ENCODE measurements around the gene SESN2. TPM values are rescaled to one million over a fixed set of nuclear protein-coding genes. Genes with fewer than 3 reads are reported as not detected.
A peak's percentile ranks its signal among the peaks of the same experiment; 100 is the strongest.

Gene SESN2, protein sequence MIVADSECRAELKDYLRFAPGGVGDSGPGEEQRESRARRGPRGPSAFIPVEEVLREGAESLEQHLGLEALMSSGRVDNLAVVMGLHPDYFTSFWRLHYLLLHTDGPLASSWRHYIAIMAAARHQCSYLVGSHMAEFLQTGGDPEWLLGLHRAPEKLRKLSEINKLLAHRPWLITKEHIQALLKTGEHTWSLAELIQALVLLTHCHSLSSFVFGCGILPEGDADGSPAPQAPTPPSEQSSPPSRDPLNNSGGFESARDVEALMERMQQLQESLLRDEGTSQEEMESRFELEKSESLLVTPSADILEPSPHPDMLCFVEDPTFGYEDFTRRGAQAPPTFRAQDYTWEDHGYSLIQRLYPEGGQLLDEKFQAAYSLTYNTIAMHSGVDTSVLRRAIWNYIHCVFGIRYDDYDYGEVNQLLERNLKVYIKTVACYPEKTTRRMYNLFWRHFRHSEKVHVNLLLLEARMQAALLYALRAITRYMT
- 13.1 TPM for total RNA-seq
- long read RNA-seq, transcript SESN2-201 (10 exons, 3,453 nt), result major isoform, 21 of 30 reads
- long read RNA-seq, partial matches to known transcripts, result 5 of 30 reads
- long read RNA-seq, other reads (novel, unspliced or antisense), result 4 of 30 reads

DNA sequence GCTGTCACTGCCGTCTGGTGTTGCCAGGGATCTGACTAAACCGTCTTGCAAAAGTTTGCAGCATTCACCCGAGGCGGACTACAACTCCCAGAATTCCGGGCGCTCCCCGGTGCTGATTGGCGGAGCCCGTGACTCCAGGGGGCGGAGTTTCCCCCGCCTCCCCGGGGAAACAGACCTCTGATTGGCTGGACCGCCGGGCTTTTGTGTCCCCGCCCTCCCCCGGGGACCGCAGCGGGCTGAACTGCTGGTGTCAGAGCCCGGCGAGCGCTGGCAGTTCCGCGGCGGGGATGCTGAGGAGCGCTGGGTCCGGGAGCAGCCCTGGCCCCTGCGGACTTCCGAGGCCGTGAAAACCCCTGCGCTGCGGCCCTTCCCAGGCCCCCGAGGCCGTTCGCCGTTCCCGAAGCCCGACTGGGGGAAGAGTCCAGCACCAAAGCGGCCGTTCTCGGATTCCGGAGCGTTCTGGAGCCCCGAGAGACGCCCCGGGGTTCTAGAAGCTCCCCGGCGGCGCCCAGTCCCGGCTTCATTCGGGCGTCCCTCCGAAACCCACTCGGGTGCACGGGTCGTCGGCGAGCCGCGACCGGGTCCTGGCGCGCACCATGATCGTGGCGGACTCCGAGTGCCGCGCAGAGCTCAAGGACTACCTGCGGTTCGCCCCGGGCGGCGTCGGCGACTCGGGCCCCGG lies at the start of gene SESN2:
SESN2 (plus strand) TSS at position 267 of the 682 bp plus-strand sequence; CDS start at position 597, 330 bp downstream.
- peaks cover 44% of the 10 kb centered on the region for H3K4me1 ChIP-seq
- no peaks in the 10 kb centered on the region for H3K36me3 ChIP-seq
- H3K4me3 ChIP-seq, result peak within 1 kb of the TSS; percentile 93
- H3K27me3 ChIP-seq (ENCODE audit: low read depth), result no peaks in the 10 kb centered on the region
- peak within 1 kb of the TSS; percentile 86 for H3K27ac ChIP-seq
- H3K9me3 ChIP-seq, result no peaks in the 10 kb centered on the region
- ATAC-seq, result peak; percentile 98 to 99
- intact Hi-C loops (cut with DNase I), result no loop called here
- DNase-seq, result peak; percentile 99
- TF ChIP-seq, protein P1, sequence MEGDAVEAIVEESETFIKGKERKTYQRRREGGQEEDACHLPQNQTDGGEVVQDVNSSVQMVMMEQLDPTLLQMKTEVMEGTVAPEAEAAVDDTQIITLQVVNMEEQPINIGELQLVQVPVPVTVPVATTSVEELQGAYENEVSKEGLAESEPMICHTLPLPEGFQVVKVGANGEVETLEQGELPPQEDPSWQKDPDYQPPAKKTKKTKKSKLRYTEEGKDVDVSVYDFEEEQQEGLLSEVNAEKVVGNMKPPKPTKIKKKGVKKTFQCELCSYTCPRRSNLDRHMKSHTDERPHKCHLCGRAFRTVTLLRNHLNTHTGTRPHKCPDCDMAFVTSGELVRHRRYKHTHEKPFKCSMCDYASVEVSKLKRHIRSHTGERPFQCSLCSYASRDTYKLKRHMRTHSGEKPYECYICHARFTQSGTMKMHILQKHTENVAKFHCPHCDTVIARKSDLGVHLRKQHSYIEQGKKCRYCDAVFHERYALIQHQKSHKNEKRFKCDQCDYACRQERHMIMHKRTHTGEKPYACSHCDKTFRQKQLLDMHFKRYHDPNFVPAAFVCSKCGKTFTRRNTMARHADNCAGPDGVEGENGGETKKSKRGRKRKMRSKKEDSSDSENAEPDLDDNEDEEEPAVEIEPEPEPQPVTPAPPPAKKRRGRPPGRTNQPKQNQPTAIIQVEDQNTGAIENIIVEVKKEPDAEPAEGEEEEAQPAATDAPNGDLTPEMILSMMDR (IDR thresholded peaks at IDR 0.05), result no peak

DNA sequence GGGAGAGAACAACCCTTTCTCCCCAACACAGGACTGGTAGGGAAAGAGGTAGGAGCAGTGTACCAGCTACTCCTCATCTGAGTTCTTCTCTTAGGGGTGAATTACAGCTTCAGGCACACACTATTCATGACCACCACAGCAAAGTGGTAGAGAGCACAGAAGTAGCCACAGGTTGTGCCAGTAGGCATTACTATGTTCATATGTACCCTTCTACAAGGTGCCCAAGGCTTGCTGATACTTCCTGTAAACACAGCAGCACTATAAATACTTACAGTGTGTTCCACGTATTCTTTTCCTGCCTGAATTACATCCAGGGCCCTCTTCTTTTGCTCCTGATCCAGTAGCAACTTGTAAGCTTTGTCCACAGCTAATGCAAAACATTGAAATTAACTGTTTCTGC lies 49.6 kb upstream of the SESN2 start:
- no peak overlapping the region for H3K4me3 ChIP-seq
- DNase-seq (no peak), ATAC-seq (no peak)
- H3K27me3 ChIP-seq (ENCODE audit: low read depth), result no peaks in the 10 kb centered on the region
- intact Hi-C loops (cut with DNase I), result loop anchor here (2.0 kb wide), 1 partner anchor 119 kb away; no protein-coding TSS in a partner anchor
- no peak overlapping the region for H3K27ac ChIP-seq
- peaks cover 94% of the 10 kb centered on the region for H3K36me3 ChIP-seq
- H3K4me1 ChIP-seq, result peaks cover 8% of the 10 kb centered on the region
- TF ChIP-seq, protein P1 (IDR thresholded peaks at IDR 0.05), result no peak
- no peaks in the 10 kb centered on the region for H3K9me3 ChIP-seq

DNA sequence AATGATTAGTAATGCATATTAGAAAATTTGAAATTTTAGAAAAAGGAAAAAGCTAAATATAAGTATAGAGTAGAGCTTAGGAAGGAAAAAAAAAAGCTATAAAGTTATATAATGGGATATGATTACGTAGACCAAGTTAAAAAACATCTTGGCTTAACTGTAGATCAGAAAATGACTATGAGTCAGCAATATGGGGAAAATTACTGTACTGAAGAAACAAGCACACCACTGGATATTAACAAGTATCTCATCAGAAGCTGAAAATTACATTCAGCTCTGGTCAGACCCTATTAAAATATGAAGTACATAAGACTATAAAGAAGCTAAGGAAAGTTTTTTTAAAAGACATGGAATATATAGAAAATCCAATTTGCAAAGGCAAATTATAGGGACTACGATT lies 46.0 kb upstream of the SESN2 start:
- Histone ChIP-seq H3K36me3 (peaks cover 73% of the 10 kb centered on the region), H3K4me3 (no peak overlapping the region), H3K9me3 (no peaks in the 10 kb centered on the region), H3K27me3 (ENCODE audit: low read depth) (no peaks in the 10 kb centered on the region), H3K4me1 (peaks cover 8% of the 10 kb centered on the region), H3K27ac (no peak overlapping the region)
- DNase-seq (no peak), ATAC-seq (no peak)
- intact Hi-C loops (cut with DNase I), result no loop called here
- TF ChIP-seq, protein P1 (IDR thresholded peaks at IDR 0.05), result no peak

DNA sequence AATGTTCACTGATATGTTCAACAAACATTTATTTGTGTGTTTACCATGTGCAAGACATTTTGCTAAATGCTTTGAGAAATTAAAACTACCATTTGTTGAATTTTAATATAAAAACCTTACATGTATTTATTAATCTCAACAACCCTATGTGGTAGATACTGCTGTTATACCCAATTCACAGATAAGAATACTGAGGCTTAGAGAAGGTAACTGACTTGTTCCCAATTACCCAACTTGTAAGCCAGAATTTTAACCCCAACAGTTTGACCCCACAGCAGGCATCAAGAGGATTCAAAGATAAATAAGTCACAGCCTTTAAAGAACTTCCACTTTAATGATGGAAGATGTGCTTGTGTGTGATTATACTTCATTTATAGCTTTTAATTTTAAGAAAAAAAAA lies 30.2 kb upstream of the SESN2 start:
- H3K36me3 ChIP-seq, result peaks cover 65% of the 10 kb centered on the region
- ATAC-seq (no peak), DNase-seq (no peak)
- H3K27me3 ChIP-seq (ENCODE audit: low read depth), result no peaks in the 10 kb centered on the region
- H3K4me1 ChIP-seq, result peaks cover 19% of the 10 kb centered on the region
- intact Hi-C loops (cut with DNase I), result no loop called here
- no peak overlapping the region for H3K27ac ChIP-seq
- H3K9me3 ChIP-seq, result no peaks in the 10 kb centered on the region
- H3K4me3 ChIP-seq, result no peak overlapping the region
- TF ChIP-seq, protein P1 (IDR thresholded peaks at IDR 0.05), result no peak

DNA sequence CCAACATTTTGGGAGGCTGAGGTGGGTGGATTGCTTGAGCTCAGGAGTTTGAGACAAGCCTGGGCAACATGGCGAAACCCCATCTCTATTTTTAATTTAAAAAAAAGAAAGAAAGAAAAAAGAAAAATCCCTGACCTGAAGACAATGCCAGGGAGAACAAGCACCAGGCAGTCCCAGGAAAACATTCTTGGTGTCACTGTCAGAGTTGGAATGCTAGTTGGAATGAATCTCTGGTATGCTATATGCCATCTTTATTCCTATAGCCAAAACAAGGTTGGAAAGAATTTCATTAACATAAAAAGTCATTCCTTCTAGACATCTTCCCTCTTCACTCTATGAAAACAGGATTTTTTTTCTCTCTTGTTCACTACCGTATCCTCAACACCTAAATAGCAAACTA lies 29.3 kb upstream of the SESN2 start:
- Histone ChIP-seq H3K4me3 (no peak overlapping the region), H3K27me3 (ENCODE audit: low read depth) (no peaks in the 10 kb centered on the region), H3K36me3 (peaks cover 56% of the 10 kb centered on the region), H3K4me1 (peaks cover 22% of the 10 kb centered on the region), H3K27ac (no peak overlapping the region), H3K9me3 (no peaks in the 10 kb centered on the region)
- DNase-seq (no peak), ATAC-seq (no peak)
- intact Hi-C loops (cut with DNase I), result no loop called here
- TF ChIP-seq, protein P1 (IDR thresholded peaks at IDR 0.05), result no peak

All from lower lobe of right lung (tissue), 2 donors.